ES-I3 (cell line): ENCODE measurements around the gene ARL5A.

ENCODE experiments used
- H3K36me3 ChIP-seq: 2 replicates; pipeline ENCODE4 v1.6.1; 2013; ENCODE audit warnings: mild to moderate bottlenecking, low read length, control low read depth, moderate library complexity; ENCODE audit not compliant: insufficient read depth
- H3K4me1 ChIP-seq: 2 replicates; pipeline ENCODE4 v1.6.1; 2013; ENCODE audit warnings: mild to moderate bottlenecking, control low read depth, low read length; ENCODE audit not compliant: insufficient read depth
- H3K9ac ChIP-seq: 2 replicates; pipeline ENCODE4 v1.6.1; 2013; ENCODE audit warnings: low read depth, mild to moderate bottlenecking, low read length, moderate library complexity
- H3K9me3 ChIP-seq: 2 replicates; pipeline ENCODE4 v1.6.1; 2013; ENCODE audit warnings: mild to moderate bottlenecking, low read length, moderate library complexity; ENCODE audit not compliant: control insufficient read depth, insufficient read depth

Gene ARL5A

DNA sequence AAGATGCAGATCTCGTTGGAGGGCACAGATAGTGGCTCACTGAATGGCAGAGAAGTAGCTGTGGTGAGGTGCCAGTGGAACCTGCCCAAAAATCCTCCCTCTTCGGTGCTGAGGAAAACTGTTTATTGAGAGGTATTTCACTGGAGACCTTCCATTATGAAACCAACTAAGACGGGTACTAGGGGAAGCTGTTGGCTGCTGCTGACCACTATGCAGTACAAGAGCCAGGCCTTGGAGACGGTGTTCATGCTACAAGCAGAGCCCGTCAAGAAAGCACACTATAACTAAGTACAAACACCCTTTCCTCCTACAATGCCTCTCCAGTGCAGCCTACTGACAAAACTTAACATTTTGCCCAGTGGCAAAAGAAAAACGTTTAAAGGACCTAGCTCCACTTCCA is 4.6 kb downstream of the ARL5A start:
- H3K36me3 ChIP-seq, result no peaks in the 10 kb centered on the region
- H3K9ac ChIP-seq, result no peak overlapping the region
- H3K4me1 ChIP-seq, result peaks cover 25% of the 10 kb centered on the region
- H3K9me3 ChIP-seq, result no peaks in the 10 kb centered on the region

DNA sequence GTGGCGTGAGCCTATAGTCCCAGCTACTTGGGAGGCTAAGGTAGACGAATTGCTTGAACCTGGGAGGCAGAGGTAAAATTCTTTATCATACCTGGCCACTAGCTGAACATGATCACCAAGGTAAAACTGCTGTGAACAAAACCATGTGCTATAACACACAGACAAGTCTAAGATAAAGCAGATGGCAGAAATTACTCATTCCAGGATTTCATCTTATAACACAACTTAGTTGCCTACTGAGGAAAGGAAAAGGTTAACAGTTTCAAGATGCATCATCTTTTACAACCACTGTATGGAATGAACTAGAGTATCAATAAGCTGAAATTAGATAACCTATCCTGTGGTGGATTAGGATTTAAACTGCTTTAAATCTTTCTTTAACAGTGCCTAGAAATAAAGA is 8.3 kb downstream of the ARL5A start:
- Histone ChIP-seq H3K4me1 (peaks cover 18% of the 10 kb centered on the region), H3K36me3 (no peaks in the 10 kb centered on the region), H3K9me3 (no peaks in the 10 kb centered on the region), H3K9ac (no peak overlapping the region)

DNA sequence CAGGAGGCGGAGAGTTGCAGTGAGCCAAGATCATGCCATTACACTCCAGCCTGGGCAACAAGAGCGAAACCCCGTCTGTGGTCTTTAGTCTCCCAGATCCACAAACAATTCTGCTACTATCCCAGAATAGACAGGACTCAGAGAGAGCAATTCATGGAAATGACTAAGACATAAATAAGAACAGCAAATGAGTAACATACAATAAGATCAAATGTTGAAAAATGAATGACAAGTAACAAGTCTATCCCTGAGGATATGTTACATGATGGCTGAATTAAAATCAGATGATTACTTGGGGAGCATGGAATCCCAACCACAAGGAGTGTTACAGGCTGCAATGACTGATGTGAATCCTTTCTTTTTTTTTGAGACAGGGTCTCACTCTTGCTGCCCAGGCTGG is 10.3 kb downstream of the ARL5A start:
- Histone ChIP-seq H3K9ac (no peak overlapping the region), H3K4me1 (peaks cover 6% of the 10 kb centered on the region; the same call in 1 of the 2 replicates), H3K36me3 (no peaks in the 10 kb centered on the region), H3K9me3 (no peaks in the 10 kb centered on the region)

- Histone ChIP-seq H3K9ac (no peak overlapping the region), H3K9me3 (no peaks in the 10 kb centered on the region), H3K4me1 (no peaks in the 10 kb centered on the region), H3K36me3 (0 out of 2 replicates have a peak, but pooled peaks cover 3% of the 10 kb centered on the region)
Measured at GRCh38 chr2:151816843-151817242, 11.4 kb downstream of the ARL5A start.

- Histone ChIP-seq H3K9ac (no peak overlapping the region), H3K36me3 (0 out of 2 replicates have a peak, but pooled peaks cover 5% of the 10 kb centered on the region), H3K4me1 (no peaks in the 10 kb centered on the region), H3K9me3 (no peaks in the 10 kb centered on the region)
Measured at GRCh38 chr2:151815821-151816489, 12.3 kb downstream of the ARL5A start.

DNA sequence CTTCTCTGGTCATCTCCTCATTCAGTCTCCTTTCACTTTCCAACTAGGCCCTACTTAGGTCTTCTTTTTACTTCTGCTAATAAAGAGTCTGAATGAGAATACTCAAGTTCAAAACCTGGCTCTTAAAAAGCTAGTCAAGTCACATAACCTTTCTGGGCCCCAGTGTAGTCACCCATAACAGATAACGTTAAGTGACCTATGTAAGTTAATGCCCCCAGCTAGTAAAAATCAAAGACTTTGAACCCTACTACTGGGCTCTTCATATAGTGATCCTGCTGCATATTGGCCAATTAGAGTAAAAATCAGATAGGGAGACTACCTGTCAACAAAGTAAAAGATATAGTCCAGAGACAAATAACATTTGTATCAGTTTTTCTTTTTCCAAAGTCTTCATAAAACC is 17.7 kb downstream of the ARL5A start:
- no peaks in the 10 kb centered on the region for H3K9me3 ChIP-seq
- no peak overlapping the region for H3K9ac ChIP-seq
- no peaks in the 10 kb centered on the region for H3K4me1 ChIP-seq
- peaks cover 12% of the 10 kb centered on the region; the same call in 1 of the 2 replicates for H3K36me3 ChIP-seq

- H3K9me3 ChIP-seq, result no peaks in the 10 kb centered on the region
- no peak overlapping the region for H3K9ac ChIP-seq
- peaks cover 12% of the 10 kb centered on the region; the same call in 1 of the 2 replicates for H3K36me3 ChIP-seq
- no peaks in the 10 kb centered on the region for H3K4me1 ChIP-seq
Measured at GRCh38 chr2:151809073-151809383, 19.2 kb downstream of the ARL5A start.

DNA sequence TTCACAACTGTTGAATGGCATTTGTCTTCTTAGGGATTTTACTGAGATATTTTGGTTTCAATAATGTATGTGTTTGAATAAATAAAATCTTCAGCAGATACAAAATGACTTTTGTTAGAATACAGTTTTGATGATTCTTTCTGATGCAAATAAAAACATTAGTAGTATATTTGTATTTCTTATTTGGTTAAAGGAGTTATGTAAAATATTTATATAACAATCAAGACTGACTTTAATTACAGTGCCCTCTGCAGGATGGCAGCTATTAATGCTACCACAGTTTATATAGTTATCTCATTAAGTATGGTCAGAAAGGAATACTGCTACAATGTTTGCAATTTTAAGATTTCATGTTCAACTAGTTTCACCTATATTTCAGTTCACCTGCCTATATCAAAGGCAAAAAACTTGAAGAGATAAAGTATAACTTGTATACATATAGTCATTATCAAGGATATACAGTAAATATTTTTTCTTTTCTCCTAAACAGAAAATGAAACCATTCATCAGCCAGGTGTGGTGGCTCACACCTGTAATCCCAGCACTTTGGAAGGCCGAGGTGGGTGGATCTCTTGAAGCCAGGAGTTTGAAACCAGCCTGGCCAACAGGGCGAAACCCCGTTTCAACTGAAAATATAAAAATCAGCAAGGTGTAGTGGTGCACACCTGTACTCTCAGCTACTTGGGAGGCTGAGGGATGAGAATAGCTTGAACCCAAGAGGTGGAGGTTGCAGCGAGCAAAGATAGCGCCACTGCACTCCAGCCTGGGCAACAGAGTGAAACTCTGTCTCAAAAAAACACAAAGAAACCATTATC is 19.8 kb downstream of the ARL5A start:
- Histone ChIP-seq H3K4me1 (no peaks in the 10 kb centered on the region), H3K9me3 (no peaks in the 10 kb centered on the region), H3K9ac (no peak overlapping the region), H3K36me3 (peaks cover 12% of the 10 kb centered on the region; the same call in 1 of the 2 replicates)

DNA sequence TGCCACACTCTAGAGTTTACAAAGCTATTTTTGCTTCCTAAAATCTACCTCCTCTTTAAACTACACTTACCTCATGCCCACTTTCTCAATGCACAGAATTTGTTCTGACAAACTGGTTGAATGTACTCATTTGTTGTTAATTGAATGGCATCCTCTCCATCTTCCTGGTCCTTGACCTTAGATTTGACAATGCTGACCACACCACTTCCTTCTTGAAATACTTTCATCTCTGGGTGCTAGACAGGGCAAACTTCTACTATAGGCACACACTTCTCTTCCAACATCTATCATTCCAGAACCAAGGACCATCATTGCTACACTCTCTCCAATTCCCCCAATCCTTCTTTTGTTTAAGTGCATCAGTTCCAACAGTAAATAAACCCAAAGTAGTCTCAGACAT is 22.3 kb downstream of the ARL5A start:
- peaks cover 8% of the 10 kb centered on the region; the same call in 1 of the 2 replicates for H3K36me3 ChIP-seq
- H3K4me1 ChIP-seq, result no peaks in the 10 kb centered on the region
- no peaks in the 10 kb centered on the region for H3K9me3 ChIP-seq
- no peak overlapping the region for H3K9ac ChIP-seq

- no peaks in the 10 kb centered on the region for H3K4me1 ChIP-seq
- peaks cover 2% of the 10 kb centered on the region; the same call in 1 of the 2 replicates for H3K36me3 ChIP-seq
- H3K9ac ChIP-seq, result no peak overlapping the region
- no peaks in the 10 kb centered on the region for H3K9me3 ChIP-seq
Measured at GRCh38 chr2:151805343-151805742, 22.9 kb downstream of the ARL5A start.

- Histone ChIP-seq H3K36me3 (no peaks in the 10 kb centered on the region), H3K4me1 (no peaks in the 10 kb centered on the region), H3K9me3 (no peaks in the 10 kb centered on the region), H3K9ac (no peak overlapping the region)
Measured at GRCh38 chr2:151803811-151804210, 24.4 kb downstream of the ARL5A start.

DNA sequence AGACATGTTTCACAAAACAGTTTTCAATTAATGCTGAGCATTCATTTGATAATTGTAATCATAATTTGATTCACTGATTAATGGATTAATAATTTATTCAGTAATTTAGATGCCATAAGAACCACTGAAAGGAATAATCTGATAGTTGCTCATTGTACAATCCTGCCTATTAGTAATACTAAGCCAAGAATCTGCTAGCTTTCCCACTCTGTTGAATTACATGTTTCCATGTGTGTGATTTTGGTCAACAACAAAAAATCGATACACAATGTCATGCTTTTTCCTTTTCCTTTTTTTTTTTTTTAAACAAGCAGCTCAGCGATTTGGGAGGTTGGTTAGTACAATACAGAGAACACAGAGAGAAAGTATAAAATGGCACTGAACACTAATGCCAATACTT is 25.9 kb downstream of the ARL5A start:
- Histone ChIP-seq H3K9me3 (no peaks in the 10 kb centered on the region), H3K9ac (no peak overlapping the region), H3K4me1 (peaks cover 9% of the 10 kb centered on the region; the same call in 1 of the 2 replicates), H3K36me3 (no peaks in the 10 kb centered on the region)

GRCh38 chr2:151799886-151800292 is 28.3 kb downstream of the ARL5A start:
- Histone ChIP-seq H3K9me3 (no peaks in the 10 kb centered on the region), H3K9ac (no peak overlapping the region), H3K4me1 (peaks cover 12% of the 10 kb centered on the region; the same call in 1 of the 2 replicates), H3K36me3 (no peaks in the 10 kb centered on the region)

- H3K4me1 ChIP-seq, result peaks cover 12% of the 10 kb centered on the region; the same call in 1 of the 2 replicates
- H3K9ac ChIP-seq, result no peak overlapping the region
- H3K36me3 ChIP-seq, result no peaks in the 10 kb centered on the region
Measured at GRCh38 chr2:151796774-151797173, 31.4 kb downstream of the ARL5A start.

More at GRCh38 chr2:151796774-151797173, 31.4 kb downstream of the ARL5A start:
- no peaks in the 10 kb centered on the region for H3K9me3 ChIP-seq
